ENCODE data around the gene IFNA2.

The IFNA2 gene

GRCh38 chr9:21404146-21404545 lies 18.9 kb upstream of the IFNA2 start:
- Histone ChIP-seq H3K4me3 (ENCODE audit: control insufficient read depth in 1 of 7, extremely low read depth in 1 of 7, insufficient read depth in 4 of 7, low read depth in 2 of 7, low read length in 6 of 7) (no peak overlapping the region), H3K27me3 (replicated peaks in 2 of 5; ENCODE audit: control insufficient read depth in 4 of 5, insufficient read depth in 5 of 5, low read length in 4 of 5) (peaks cover 4 to 40% (median 17%) of the 10 kb centered on the region in 5 experiments), H3K27ac (ENCODE audit: insufficient read depth in 1 of 2, low read depth in 1 of 2, low read length in 2 of 2, poor library complexity in 1 of 2, severe bottlenecking in 2 of 2) (no peak overlapping the region), H3K36me3 (ENCODE audit: control insufficient read depth in 4 of 4, insufficient read depth in 4 of 4, low read length in 3 of 4) (no peaks in the 10 kb centered on the region), H3K4me1 (ENCODE audit: control extremely low read depth in 1 of 4, control insufficient read depth in 4 of 4, insufficient read depth in 4 of 4, low read length in 3 of 4) (peaks cover 0 to 13% (median 11%) of the 10 kb centered on the region in 4 experiments), H3K9me3 (ENCODE audit: control extremely low read depth in 1 of 5, control insufficient read depth in 4 of 5, insufficient read depth in 2 of 5, low read depth in 1 of 5, low read length in 4 of 5) (no peaks in the 10 kb centered on the region)
- WGBS (ENCODE audit: insufficient coverage): 83% methylated on average over 2 of the region's 3 CpGs
- POLR2A ChIA-PET: no interaction called here
- no peak for DNase-seq
- CTCF ChIA-PET: interaction anchor here (1.2 to 1.6 kb wide), 2 partner anchors 30 to 114 kb away, joined by 3 to 4 read pairs; no protein-coding TSS in a partner anchor

- no peaks in the 10 kb centered on the region for H3K9me3 ChIP-seq (ENCODE audit: control extremely low read depth in 1 of 5, control insufficient read depth in 4 of 5, insufficient read depth in 2 of 5, low read depth in 1 of 5, low read length in 4 of 5)
- WGBS (ENCODE audit: insufficient coverage): 1% methylated on average over 47 of the region's 53 CpGs
- H3K4me1 ChIP-seq (ENCODE audit: control extremely low read depth in 1 of 4, control insufficient read depth in 4 of 4, insufficient read depth in 4 of 4, low read length in 3 of 4): peaks cover 0 to 13% (median 11%) of the 10 kb centered on the region in 4 experiments
- H3K27ac ChIP-seq (ENCODE audit: insufficient read depth in 1 of 2, low read depth in 1 of 2, low read length in 2 of 2, poor library complexity in 1 of 2, severe bottlenecking in 2 of 2): no peak overlapping the region
- ChIA-PET CTCF (interaction anchor here (0.9 to 1.8 kb wide), 12 partner anchors 9 to 167 kb away, joined by 3 to 6 read pairs (median 4); partner anchors contain the start of genes IFNA14 and KLHL9), POLR2A (no interaction called here)
- peak overlapping the region in 6 of 7 experiments; percentile 47 to 73 (median 61) for H3K4me3 ChIP-seq (ENCODE audit: control insufficient read depth in 1 of 7, extremely low read depth in 1 of 7, insufficient read depth in 4 of 7, low read depth in 2 of 7, low read length in 6 of 7)
- H3K36me3 ChIP-seq (ENCODE audit: control insufficient read depth in 4 of 4, insufficient read depth in 4 of 4, low read length in 3 of 4): no peaks in the 10 kb centered on the region
- peaks cover 4 to 44% (median 21%) of the 10 kb centered on the region in 5 experiments for H3K27me3 ChIP-seq (replicated peaks in 2 of 5; ENCODE audit: control insufficient read depth in 4 of 5, insufficient read depth in 5 of 5, low read length in 4 of 5)
- DNase-seq: peak in 1 of 3 donors; percentile 38
Observed at GRCh38 chr9:21402386-21403251, 17.4 kb upstream of the IFNA2 start.

- DNase-seq: peak in 2 of 3 donors; percentile 51 to 63
- Histone ChIP-seq H3K4me1 (ENCODE audit: control extremely low read depth in 1 of 4, control insufficient read depth in 4 of 4, insufficient read depth in 4 of 4, low read length in 3 of 4) (peaks cover 0 to 19% (median 18%) of the 10 kb centered on the region in 4 experiments), H3K9me3 (ENCODE audit: control extremely low read depth in 1 of 5, control insufficient read depth in 4 of 5, insufficient read depth in 2 of 5, low read depth in 1 of 5, low read length in 4 of 5) (no peaks in the 10 kb centered on the region), H3K36me3 (ENCODE audit: control insufficient read depth in 4 of 4, insufficient read depth in 4 of 4, low read length in 3 of 4) (no peaks in the 10 kb centered on the region), H3K27ac (ENCODE audit: insufficient read depth in 1 of 2, low read depth in 1 of 2, low read length in 2 of 2, poor library complexity in 1 of 2, severe bottlenecking in 2 of 2) (no peak overlapping the region), H3K4me3 (ENCODE audit: control insufficient read depth in 1 of 7, extremely low read depth in 1 of 7, insufficient read depth in 4 of 7, low read depth in 2 of 7, low read length in 6 of 7) (no peak overlapping the region), H3K27me3 (replicated peaks in 2 of 5; ENCODE audit: control insufficient read depth in 4 of 5, insufficient read depth in 5 of 5, low read length in 4 of 5) (peaks cover 4 to 56% (median 20%) of the 10 kb centered on the region in 5 experiments)
- CTCF ChIA-PET: interaction anchor here (1.5 to 1.6 kb wide), 2 partner anchors 74 to 147 kb away, joined by 4 to 5 read pairs; no protein-coding TSS in a partner anchor
- 80% methylated on average over 1 of the region's 3 CpGs for WGBS (ENCODE audit: insufficient coverage)
- POLR2A ChIA-PET: no interaction called here
Observed at GRCh38 chr9:21399956-21400355, 14.8 kb upstream of the IFNA2 start.

DNA sequence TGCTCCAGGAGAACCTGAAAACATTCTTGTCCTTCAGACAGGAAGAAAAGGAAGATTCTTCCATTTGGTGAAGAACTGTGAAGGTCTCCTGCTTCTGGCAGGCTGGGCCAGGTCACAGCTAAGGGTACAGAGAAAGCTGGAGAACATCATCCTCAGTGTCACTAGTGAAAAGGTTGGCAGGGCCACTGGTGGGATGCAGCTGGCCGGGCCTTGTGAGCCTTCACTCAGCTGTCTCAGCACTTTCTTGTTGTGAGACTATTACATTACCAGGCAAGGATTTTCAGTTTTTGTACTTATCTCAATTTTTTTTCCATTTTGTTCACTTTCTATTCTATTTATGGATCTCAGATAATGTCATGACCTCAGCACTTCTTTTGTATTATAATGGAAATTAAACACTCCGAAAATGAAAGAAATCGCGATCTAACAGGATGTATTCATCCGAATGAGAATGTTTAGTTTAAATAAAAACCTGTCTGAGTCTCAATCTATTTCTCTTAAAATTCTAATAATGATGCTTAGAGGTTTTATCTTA lies 13.8 kb upstream of the IFNA2 start:
- ChIA-PET CTCF (interaction anchor here (0.7 to 2.1 kb wide), 8 partner anchors 36 to 217 kb away, joined by 3 to 11 read pairs (median 4); partner anchors contain the start of gene KLHL9), POLR2A (no interaction called here)
- Histone ChIP-seq H3K36me3 (ENCODE audit: control insufficient read depth in 4 of 4, insufficient read depth in 4 of 4, low read length in 3 of 4) (no peaks in the 10 kb centered on the region), H3K4me3 (ENCODE audit: control insufficient read depth in 1 of 7, extremely low read depth in 1 of 7, insufficient read depth in 4 of 7, low read depth in 2 of 7, low read length in 6 of 7) (no peak overlapping the region), H3K27me3 (replicated peaks in 2 of 5; ENCODE audit: control insufficient read depth in 4 of 5, insufficient read depth in 5 of 5, low read length in 4 of 5) (peaks cover 4 to 51% (median 18%) of the 10 kb centered on the region in 5 experiments), H3K9me3 (ENCODE audit: control extremely low read depth in 1 of 5, control insufficient read depth in 4 of 5, insufficient read depth in 2 of 5, low read depth in 1 of 5, low read length in 4 of 5) (no peaks in the 10 kb centered on the region), H3K27ac (ENCODE audit: insufficient read depth in 1 of 2, low read depth in 1 of 2, low read length in 2 of 2, poor library complexity in 1 of 2, severe bottlenecking in 2 of 2) (no peak overlapping the region), H3K4me1 (ENCODE audit: control extremely low read depth in 1 of 4, control insufficient read depth in 4 of 4, insufficient read depth in 4 of 4, low read length in 3 of 4) (peaks cover 0 to 19% (median 18%) of the 10 kb centered on the region in 4 experiments)
- whole genome bisulfite sequencing (ENCODE audit: insufficient coverage): 90% methylated on average over 1 of the region's 5 CpGs
- DNase-seq: no peak

DNA sequence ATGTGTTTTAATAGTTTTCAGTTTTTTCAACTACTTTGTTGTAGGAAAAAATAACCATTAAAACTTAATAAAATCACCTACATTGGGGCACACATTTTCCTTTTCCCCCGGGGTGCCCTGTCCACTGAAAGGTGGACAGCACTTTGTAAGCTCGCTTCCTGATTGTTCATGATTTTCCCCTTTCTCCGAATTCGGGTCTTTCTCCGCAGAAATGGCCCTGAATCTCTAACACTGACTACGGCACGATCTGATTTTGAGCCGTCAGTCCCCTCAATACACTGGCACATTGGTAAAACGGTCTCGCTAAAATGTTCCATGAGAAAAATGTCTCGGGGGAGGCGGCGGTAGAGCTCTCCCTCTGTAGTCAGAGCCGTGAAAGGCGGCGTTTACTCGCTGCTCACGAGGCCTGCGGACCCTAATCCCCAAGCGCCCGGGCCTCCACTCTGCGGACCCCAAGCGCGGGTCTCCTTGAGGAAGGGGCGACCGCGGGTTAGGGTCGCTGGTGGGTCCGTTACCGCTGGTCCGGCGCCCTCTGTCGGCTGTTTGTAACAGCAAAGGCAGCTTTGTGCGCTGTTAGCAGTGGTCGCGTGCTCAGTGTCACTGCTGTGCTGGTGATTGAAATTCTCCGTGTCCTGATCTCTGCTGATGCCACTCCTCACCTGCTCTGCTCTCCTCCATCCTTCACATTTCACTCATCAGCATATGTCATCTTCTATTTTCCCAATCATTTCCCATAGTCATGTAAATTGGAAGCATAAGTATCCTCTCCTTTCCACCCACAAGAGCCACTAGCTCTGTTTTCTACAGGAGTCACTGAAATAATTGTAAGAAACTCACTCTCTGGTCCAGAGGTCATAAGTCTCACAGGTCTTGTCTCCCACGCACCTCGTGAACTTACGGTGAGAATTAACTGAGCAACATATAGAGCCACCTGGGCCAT lies 10.8 kb upstream of the IFNA2 start:
- Histone ChIP-seq H3K27ac (ENCODE audit: insufficient read depth in 1 of 2, low read depth in 1 of 2, low read length in 2 of 2, poor library complexity in 1 of 2, severe bottlenecking in 2 of 2) (no peak overlapping the region), H3K4me1 (ENCODE audit: control extremely low read depth in 1 of 4, control insufficient read depth in 4 of 4, insufficient read depth in 4 of 4, low read length in 3 of 4) (peaks cover 0 to 8% (median 6%) of the 10 kb centered on the region in 4 experiments), H3K9me3 (ENCODE audit: control extremely low read depth in 1 of 5, control insufficient read depth in 4 of 5, insufficient read depth in 2 of 5, low read depth in 1 of 5, low read length in 4 of 5) (no peaks in the 10 kb centered on the region), H3K4me3 (ENCODE audit: control insufficient read depth in 1 of 7, extremely low read depth in 1 of 7, insufficient read depth in 4 of 7, low read depth in 2 of 7, low read length in 6 of 7) (peak overlapping the region; percentile 20 to 76 (median 68)), H3K36me3 (ENCODE audit: control insufficient read depth in 4 of 4, insufficient read depth in 4 of 4, low read length in 3 of 4) (no peaks in the 10 kb centered on the region), H3K27me3 (replicated peaks in 2 of 5; ENCODE audit: control insufficient read depth in 4 of 5, insufficient read depth in 5 of 5, low read length in 4 of 5) (peaks cover 0 to 32% (median 8%) of the 10 kb centered on the region in 5 experiments)
- POLR2A ChIA-PET: no interaction called here
- CTCF ChIA-PET: interaction anchor here (0.8 to 5.9 kb wide), 29 partner anchors 9 to 201 kb away, joined by 3 to 52 read pairs (median 5); partner anchors contain the start of gene KLHL9
- 3% methylated on average over 37 of the region's 40 CpGs for WGBS (ENCODE audit: insufficient coverage)
- peak; percentile 43 to 70 (median 65) for DNase-seq

GRCh38 chr9:21392270-21392669 lies 7.1 kb upstream of the IFNA2 start:
- DNase-seq: peak; percentile 68 to 86 (median 75)
- ChIA-PET POLR2A (no interaction called here), CTCF (interaction anchor here (0.9 to 5.9 kb wide), 13 partner anchors 8 to 156 kb away, joined by 3 to 46 read pairs (median 4); partner anchors contain the start of gene KLHL9)
- Histone ChIP-seq H3K4me3 (ENCODE audit: control insufficient read depth in 1 of 7, extremely low read depth in 1 of 7, insufficient read depth in 4 of 7, low read depth in 2 of 7, low read length in 6 of 7) (no peak overlapping the region), H3K27me3 (replicated peaks in 2 of 5; ENCODE audit: control insufficient read depth in 4 of 5, insufficient read depth in 5 of 5, low read length in 4 of 5) (peaks cover 0 to 22% (median 5%) of the 10 kb centered on the region in 5 experiments), H3K27ac (ENCODE audit: insufficient read depth in 1 of 2, low read depth in 1 of 2, low read length in 2 of 2, poor library complexity in 1 of 2, severe bottlenecking in 2 of 2) (no peak overlapping the region), H3K9me3 (ENCODE audit: control extremely low read depth in 1 of 5, control insufficient read depth in 4 of 5, insufficient read depth in 2 of 5, low read depth in 1 of 5, low read length in 4 of 5) (no peaks in the 10 kb centered on the region), H3K36me3 (ENCODE audit: control insufficient read depth in 4 of 4, insufficient read depth in 4 of 4, low read length in 3 of 4) (no peaks in the 10 kb centered on the region), H3K4me1 (ENCODE audit: control extremely low read depth in 1 of 4, control insufficient read depth in 4 of 4, insufficient read depth in 4 of 4, low read length in 3 of 4) (peaks cover 0 to 8% (median 6%) of the 10 kb centered on the region in 4 experiments)
- 94% methylated on average over 4 of the region's 6 CpGs for WGBS (ENCODE audit: insufficient coverage)
